Osteocyte (in vitro differentiated cells): Measurements from ENCODE around the gene EPHA6. TPM values are rescaled to one million over a fixed set of nuclear protein-coding genes. Genes with fewer than 3 reads are reported as not detected.

Experiments used
- DNase-seq: peaks from one replicate; pipeline ENCODE4 v3.0.0; 2021; ENCODE audit warnings: mixed read lengths; ENCODE audit not compliant: unreplicated experiment; ENCODE audit errors: extremely low spot score
- H3K27ac Mint-ChIP-seq: one replicate; pipeline ENCODE4 v1.8.0; 2021; ENCODE audit warnings: mild to moderate bottlenecking, mixed read lengths; ENCODE audit not compliant: unreplicated experiment
- H3K27me3 Mint-ChIP-seq: one replicate; pipeline ENCODE4 v1.8.0; 2021; ENCODE audit warnings: mixed read lengths; ENCODE audit not compliant: unreplicated experiment
- H3K36me3 Mint-ChIP-seq: one replicate; pipeline ENCODE4 v1.8.0; 2021; ENCODE audit warnings: mixed read lengths; ENCODE audit not compliant: unreplicated experiment
- H3K4me1 Mint-ChIP-seq: one replicate; pipeline ENCODE4 v1.8.0; 2021; ENCODE audit warnings: mixed read lengths; ENCODE audit not compliant: unreplicated experiment
- H3K4me3 Mint-ChIP-seq: one replicate; pipeline ENCODE4 v1.8.0; 2021; ENCODE audit warnings: mild to moderate bottlenecking, moderate library complexity, mixed read lengths; ENCODE audit not compliant: unreplicated experiment
- H3K9me3 Mint-ChIP-seq: one replicate; pipeline ENCODE4 v1.8.0; 2021; ENCODE audit warnings: mixed read lengths; ENCODE audit not compliant: unreplicated experiment
- CTCF ChIP-seq: fragments of 200-600 bp; sonication (generic); IDR thresholded peaks from 2 replicates; pipeline ENCODE4 v1.5.0; 2021; ENCODE audit warnings: antibody characterized with exemption, mild to moderate bottlenecking, moderate library complexity
- total RNA-seq: library from RNA; stranded (reverse); gene quantifications from 2 replicates; pipeline ENCODE4 v1.2.1, GENCODE V29; 2021

EPHA6 gene
- total RNA-seq, 1 donor from 2014 or later: 0.51 TPM

- Mint-ChIP-seq H3K36me3 (no peaks in the 10 kb centered on the region), H3K4me1 (no peaks in the 10 kb centered on the region), H3K9me3 (no peaks in the 10 kb centered on the region), H3K4me3 (no peak overlapping the region), H3K27me3 (peaks cover 4% of the 10 kb centered on the region), H3K27ac (no peak overlapping the region)
- TF ChIP-seq CTCF: no peak
- no peak for DNase-seq
These were observed 421.4 kb downstream of the EPHA6 start for GRCh38 chr3:97235611-97236315.

GRCh38 chr3:97241417-97241816 is 427.0 kb downstream of the EPHA6 start:
- Mint-ChIP-seq H3K36me3 (no peaks in the 10 kb centered on the region), H3K27ac (no peak overlapping the region), H3K4me3 (no peak overlapping the region), H3K9me3 (no peaks in the 10 kb centered on the region), H3K4me1 (no peaks in the 10 kb centered on the region), H3K27me3 (peaks cover 4% of the 10 kb centered on the region)
- no peak for DNase-seq
- no peak for TF ChIP-seq CTCF

- H3K27ac Mint-ChIP-seq: no peak overlapping the region
- no peak for TF ChIP-seq CTCF
- no peak overlapping the region for H3K4me3 Mint-ChIP-seq
These were observed 431.0 kb downstream of the EPHA6 start for GRCh38 chr3:97245201-97245910.

GRCh38 chr3:97256060-97256459 is 441.7 kb downstream of the EPHA6 start:
- Mint-ChIP-seq H3K27ac (no peak overlapping the region), H3K4me3 (no peak overlapping the region), H3K36me3 (no peaks in the 10 kb centered on the region), H3K27me3 (peaks cover 2% of the 10 kb centered on the region), H3K9me3 (no peaks in the 10 kb centered on the region), H3K4me1 (no peaks in the 10 kb centered on the region)
- no peak for TF ChIP-seq CTCF
- no peak for DNase-seq

More at GRCh38 chr3:97245201-97245910, 431.0 kb downstream of the EPHA6 start:
- Mint-ChIP-seq H3K27me3 (no peaks in the 10 kb centered on the region), H3K4me1 (no peaks in the 10 kb centered on the region), H3K36me3 (no peaks in the 10 kb centered on the region), H3K9me3 (no peaks in the 10 kb centered on the region)
- DNase-seq: no peak

- Mint-ChIP-seq H3K27ac (no peak overlapping the region), H3K4me3 (no peak overlapping the region), H3K27me3 (peaks cover 2% of the 10 kb centered on the region), H3K9me3 (no peaks in the 10 kb centered on the region), H3K4me1 (no peaks in the 10 kb centered on the region), H3K36me3 (no peaks in the 10 kb centered on the region)
- no peak for DNase-seq
- no peak for TF ChIP-seq CTCF
These were observed 443.7 kb downstream of the EPHA6 start for GRCh38 chr3:97257942-97258697.
